K562 (cell line): ENCODE data around the gene DUOX2.

Experiments
- NFE2 ChIP-seq: IDR thresholded peaks from 2 replicates; pipeline ENCODE4 v1.6.1; 2014; ENCODE audit warnings: antibody characterized with exemption, low read depth
- SPI1 ChIP-seq: IDR thresholded peaks from 2 replicates; pipeline ENCODE4 v1.6.1; 2011; ENCODE audit warnings: low read depth, low read length, control low read depth, borderline replicate concordance
- ZNF140 ChIP-seq: fragments of 250-450 bp; sonication (Bioruptor Pico); IDR thresholded peaks from 2 replicates; pipeline ENCODE4 v1.8.0; 2021; ENCODE audit warnings: moderate library complexity, mild to moderate bottlenecking, inconsistent platforms
- ZNF24 ChIP-seq: fragments of 450-650 bp; IDR thresholded peaks from 2 replicates; pipeline ENCODE4 v1.6.1; 2016
- TF ChIP-seq, protein P1 (sequence below), 3 experiments: fragments of 200-800 bp in 1 of 3; fragments of 250-450 bp in 1 of 3; fragments of 450-650 bp in 1 of 3; sonication (Bioruptor Pico) in 1 of 3; sonication (Bioruptor generic) in 1 of 3; formaldehyde crosslinking in 1 of 3; IDR thresholded peaks; 2 replicates each; pipeline versions ENCODE4 v1.6.1 to v1.8.0; 2016 to 2022; ENCODE audit warnings: mild to moderate bottlenecking in 2 of 3, missing genetic modification characterization in 2 of 3, missing compliant biosample characterization in 1 of 3, moderate library complexity in 1 of 3
- TF ChIP-seq, protein P2 (sequence below): sonication (generic); formaldehyde crosslinking; IDR thresholded peaks from 2 replicates; pipeline ENCODE4 v1.9.0; 2022; ENCODE audit warnings: mild to moderate bottlenecking, missing genetic modification reagents

DNA sequence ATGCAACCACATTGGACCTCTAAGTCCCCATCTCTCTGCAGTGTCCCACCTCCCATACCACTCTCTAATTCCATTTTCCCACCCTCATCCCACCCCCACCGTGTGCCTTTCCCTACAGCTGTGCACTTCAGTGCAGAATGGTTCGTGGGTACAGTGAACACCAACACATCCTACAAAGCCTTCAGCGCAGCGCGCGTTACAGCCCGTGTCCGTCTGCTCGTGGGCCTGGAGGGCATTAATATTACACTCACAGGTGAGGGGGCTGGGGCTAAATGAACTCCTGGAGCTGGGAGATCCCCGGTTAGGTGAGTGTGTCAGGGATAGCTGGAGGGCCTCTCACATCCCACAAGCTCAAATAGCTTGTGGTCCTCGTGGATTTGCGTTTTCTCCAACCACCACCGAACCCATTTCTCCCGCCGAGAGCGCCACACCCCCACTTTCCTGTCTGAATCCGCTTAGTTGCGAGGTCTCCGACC is 2.1 kb upstream of the DUOX2 start:
- TF ChIP-seq ZNF24 = no peak
- TF ChIP-seq, protein P1, sequence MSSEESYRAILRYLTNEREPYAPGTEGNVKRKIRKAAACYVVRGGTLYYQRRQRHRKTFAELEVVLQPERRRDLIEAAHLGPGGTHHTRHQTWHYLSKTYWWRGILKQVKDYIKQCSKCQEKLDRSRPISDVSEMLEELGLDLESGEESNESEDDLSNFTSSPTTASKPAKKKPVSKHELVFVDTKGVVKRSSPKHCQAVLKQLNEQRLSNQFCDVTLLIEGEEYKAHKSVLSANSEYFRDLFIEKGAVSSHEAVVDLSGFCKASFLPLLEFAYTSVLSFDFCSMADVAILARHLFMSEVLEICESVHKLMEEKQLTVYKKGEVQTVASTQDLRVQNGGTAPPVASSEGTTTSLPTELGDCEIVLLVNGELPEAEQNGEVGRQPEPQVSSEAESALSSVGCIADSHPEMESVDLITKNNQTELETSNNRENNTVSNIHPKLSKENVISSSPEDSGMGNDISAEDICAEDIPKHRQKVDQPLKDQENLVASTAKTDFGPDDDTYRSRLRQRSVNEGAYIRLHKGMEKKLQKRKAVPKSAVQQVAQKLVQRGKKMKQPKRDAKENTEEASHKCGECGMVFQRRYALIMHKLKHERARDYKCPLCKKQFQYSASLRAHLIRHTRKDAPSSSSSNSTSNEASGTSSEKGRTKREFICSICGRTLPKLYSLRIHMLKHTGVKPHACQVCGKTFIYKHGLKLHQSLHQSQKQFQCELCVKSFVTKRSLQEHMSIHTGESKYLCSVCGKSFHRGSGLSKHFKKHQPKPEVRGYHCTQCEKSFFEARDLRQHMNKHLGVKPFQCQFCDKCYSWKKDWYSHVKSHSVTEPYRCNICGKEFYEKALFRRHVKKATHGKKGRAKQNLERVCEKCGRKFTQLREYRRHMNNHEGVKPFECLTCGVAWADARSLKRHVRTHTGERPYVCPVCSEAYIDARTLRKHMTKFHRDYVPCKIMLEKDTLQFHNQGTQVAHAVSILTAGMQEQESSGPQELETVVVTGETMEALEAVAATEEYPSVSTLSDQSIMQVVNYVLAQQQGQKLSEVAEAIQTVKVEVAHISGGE (CRISPR knock-in tag; IDR thresholded peaks at IDR 0.05) = no peak
- TF ChIP-seq NFE2 = no peak
- TF ChIP-seq SPI1 = no peak
- TF ChIP-seq, protein P2, sequence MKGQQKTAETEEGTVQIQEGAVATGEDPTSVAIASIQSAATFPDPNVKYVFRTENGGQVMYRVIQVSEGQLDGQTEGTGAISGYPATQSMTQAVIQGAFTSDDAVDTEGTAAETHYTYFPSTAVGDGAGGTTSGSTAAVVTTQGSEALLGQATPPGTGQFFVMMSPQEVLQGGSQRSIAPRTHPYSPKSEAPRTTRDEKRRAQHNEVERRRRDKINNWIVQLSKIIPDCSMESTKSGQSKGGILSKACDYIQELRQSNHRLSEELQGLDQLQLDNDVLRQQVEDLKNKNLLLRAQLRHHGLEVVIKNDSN (CRISPR knock-in tag) = no peak
- TF ChIP-seq ZNF140 (CRISPR knock-in tag) = no peak
